K562 (cell line): Measurements from ENCODE around the gene AMOTL1.

Source experiments
- BMI1 ChIP-seq: fragments of 150-350 bp; IDR thresholded peaks from 2 replicates; pipeline ENCODE4 v1.6.1; 2014; ENCODE audit warnings: low read length
- ESRRA ChIP-seq: fragments of 450-650 bp; IDR thresholded peaks from 2 replicates; pipeline ENCODE4 v1.6.1; 2014; ENCODE audit warnings: low read depth, mild to moderate bottlenecking, moderate library complexity, borderline replicate concordance
- JUN ChIP-seq, 2 experiments: sonication (generic) in 1 of 2; formaldehyde crosslinking in 1 of 2; IDR thresholded peaks; 2 replicates each; pipeline versions ENCODE4 v1.6.1 to v1.8.0; 2012 to 2022; ENCODE audit warnings: borderline replicate concordance in 2 of 2, mild to moderate bottlenecking in 2 of 2, improper control_type of control experiment in 1 of 2, low read depth in 1 of 2, low read length in 1 of 2, missing genetic modification reagents in 1 of 2
- POLR2A ChIP-seq: fragments of 450-650 bp; conservative IDR thresholded peaks from 2 replicates; pipeline ENCODE4 v1.6.1; 2016
- U2AF1 ChIP-seq: fragments of 200-400 bp; formaldehyde crosslinking; optimal IDR thresholded peaks from 2 replicates; pipeline ENCODE3; 2017; ENCODE audit warnings: mild to moderate bottlenecking, low read depth, low read length, moderate library complexity
- ZNF24 ChIP-seq: fragments of 450-650 bp; IDR thresholded peaks from 2 replicates; pipeline ENCODE4 v1.6.1; 2016
- TF ChIP-seq, protein P1 (sequence below), 3 experiments: IDR thresholded peaks in 2 of 3; conservative IDR thresholded peaks in 1 of 3; 2 replicates each; pipeline ENCODE4 v1.5.1; 2011 to 2012; ENCODE audit warnings: low read length in 3 of 3, mild to moderate bottlenecking in 3 of 3, control low read depth in 2 of 3, improper control_type of control experiment in 1 of 3, inconsistent platforms in 1 of 3, low read depth in 1 of 3, mixed read lengths in 1 of 3, moderate library complexity in 1 of 3; ENCODE audit not compliant: insufficient read depth in 2 of 3

DNA sequence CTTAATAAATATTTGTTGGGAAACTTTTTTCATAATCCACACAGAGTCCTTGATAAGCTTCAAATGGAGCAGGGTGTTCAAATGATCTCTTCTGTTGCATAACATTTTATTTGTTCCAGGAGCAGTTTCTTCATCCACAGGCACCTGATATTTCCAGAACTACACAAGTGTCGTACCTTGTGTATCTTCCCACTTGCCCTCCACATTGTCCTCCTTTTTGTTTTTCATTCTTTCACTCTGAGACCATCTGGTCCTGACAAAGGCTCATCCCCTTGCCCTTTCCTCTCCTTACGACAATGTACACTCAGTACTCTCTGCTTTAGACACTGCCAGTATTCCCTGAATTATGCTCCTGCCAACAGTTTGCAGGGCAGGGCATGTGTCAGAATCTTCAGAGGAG is 5.2 kb upstream of the AMOTL1 start:
- TF ChIP-seq POLR2A (no peak), JUN (IDR thresholded peaks at IDR 0.05; ENCODE audit: borderline replicate concordance, low read depth, low read length) (no peak), JUN (CRISPR knock-in tag; IDR thresholded peaks at IDR 0.05; ENCODE audit: borderline replicate concordance) (no peak), BMI1 (no peak), U2AF1 (no peak), ESRRA (no peak), ZNF24 (no peak)
- TF ChIP-seq, protein P1, sequence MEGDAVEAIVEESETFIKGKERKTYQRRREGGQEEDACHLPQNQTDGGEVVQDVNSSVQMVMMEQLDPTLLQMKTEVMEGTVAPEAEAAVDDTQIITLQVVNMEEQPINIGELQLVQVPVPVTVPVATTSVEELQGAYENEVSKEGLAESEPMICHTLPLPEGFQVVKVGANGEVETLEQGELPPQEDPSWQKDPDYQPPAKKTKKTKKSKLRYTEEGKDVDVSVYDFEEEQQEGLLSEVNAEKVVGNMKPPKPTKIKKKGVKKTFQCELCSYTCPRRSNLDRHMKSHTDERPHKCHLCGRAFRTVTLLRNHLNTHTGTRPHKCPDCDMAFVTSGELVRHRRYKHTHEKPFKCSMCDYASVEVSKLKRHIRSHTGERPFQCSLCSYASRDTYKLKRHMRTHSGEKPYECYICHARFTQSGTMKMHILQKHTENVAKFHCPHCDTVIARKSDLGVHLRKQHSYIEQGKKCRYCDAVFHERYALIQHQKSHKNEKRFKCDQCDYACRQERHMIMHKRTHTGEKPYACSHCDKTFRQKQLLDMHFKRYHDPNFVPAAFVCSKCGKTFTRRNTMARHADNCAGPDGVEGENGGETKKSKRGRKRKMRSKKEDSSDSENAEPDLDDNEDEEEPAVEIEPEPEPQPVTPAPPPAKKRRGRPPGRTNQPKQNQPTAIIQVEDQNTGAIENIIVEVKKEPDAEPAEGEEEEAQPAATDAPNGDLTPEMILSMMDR (IDR thresholded peaks at IDR 0.05 in 2 of 3, conservative IDR thresholded peaks at IDR 0.05 in 1 of 3; ENCODE audit: insufficient read depth in 2 of 3, low read depth in 1 of 3, low read length in 3 of 3), result no peak
